SHP77 (cell line): Measurements from ENCODE around the gene ADPRHL1.

ENCODE experiments used
- DNase-seq, 2 experiments: peaks; one replicate each; lab custom pipeline; 2025; lab: John Stamatoyannopoulos, UW

Gene ADPRHL1

GRCh38 chr13:113432506-113433270 is 20.6 kb downstream of the ADPRHL1 start:
- DNase-seq: no peak

DNA sequence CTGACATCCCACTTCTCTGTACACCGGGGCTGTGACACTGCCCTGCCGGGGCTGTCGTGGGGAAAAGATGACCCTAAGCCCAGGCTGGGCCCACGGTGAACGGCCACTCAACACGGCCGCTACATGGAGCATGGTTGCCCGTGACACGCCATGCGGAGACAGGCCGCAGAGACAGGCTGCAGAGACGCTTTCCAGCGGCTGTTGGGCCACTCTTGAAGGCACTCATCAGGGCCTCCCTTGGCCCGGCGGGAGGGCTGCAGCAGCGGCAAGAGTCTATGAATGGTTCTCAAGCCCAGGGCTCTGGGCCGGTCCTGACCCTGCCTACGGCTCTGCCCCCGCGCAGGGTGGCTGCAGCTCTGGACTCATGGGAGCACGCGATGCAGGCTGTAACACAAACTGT is 22.1 kb downstream of the ADPRHL1 start:
- DNase-seq: no peak

DNA sequence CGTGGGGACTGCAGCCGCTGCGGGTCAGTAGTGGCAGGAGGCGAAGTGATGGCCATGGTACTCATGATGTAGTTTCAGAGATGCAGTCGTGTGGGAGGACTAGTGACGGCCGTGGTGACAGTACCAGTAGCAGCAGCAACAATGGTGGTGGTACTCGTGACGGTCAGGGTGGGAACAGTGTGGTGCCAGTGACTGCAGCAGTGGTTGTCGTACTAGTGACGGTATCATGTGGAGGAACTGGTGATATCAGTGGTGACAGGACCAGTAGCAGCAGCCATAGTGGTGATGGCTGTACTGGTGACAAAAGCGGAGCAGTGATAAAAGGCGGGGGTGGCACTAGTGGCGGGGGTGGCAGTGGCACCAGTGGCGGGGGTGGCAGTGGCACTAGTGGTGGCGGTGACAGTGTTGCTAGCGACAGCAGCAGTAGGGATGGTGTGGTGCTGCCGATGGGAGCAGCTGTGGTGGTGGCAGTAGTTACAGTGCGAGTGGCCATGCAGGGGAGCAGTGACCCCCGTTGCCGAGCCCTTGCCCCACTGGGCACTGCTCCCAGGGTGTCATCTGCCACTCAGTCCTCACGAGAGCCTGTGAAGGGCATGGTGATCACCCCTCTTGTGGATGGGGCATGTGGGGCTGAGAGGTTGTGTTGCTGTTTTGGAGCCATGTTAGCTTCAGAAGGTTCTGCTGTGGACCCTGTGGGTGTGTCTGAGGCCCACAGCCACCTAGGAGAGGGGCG is 22.7 kb downstream of the ADPRHL1 start:
- DNase-seq: no peak

- DNase-seq: no peak
Measured at GRCh38 chr13:113429608-113429985, 23.7 kb downstream of the ADPRHL1 start.

GRCh38 chr13:113428871-113429607 is 24.2 kb downstream of the ADPRHL1 start:
- DNase-seq: no peak

DNA sequence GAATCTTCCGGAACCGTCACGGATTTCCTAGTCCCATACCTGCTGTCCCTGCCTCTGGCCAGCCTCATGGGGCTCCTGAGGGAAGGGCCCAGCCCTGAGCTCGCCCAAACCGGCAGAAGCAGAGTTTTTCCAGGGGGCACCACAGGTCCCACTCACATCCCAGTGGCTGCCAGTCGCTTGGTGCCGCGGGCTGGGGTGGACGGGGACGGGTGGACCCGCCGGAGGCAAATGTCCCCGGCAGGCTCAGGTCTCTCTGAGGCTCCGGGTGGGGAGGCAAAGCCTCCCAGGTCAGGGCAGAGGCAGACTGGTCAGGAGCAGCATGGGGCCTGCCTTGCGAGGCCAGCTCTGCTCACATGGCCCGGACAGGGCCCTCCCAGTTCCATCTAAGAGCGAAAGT is 24.8 kb downstream of the ADPRHL1 start:
- no peak for DNase-seq

DNA sequence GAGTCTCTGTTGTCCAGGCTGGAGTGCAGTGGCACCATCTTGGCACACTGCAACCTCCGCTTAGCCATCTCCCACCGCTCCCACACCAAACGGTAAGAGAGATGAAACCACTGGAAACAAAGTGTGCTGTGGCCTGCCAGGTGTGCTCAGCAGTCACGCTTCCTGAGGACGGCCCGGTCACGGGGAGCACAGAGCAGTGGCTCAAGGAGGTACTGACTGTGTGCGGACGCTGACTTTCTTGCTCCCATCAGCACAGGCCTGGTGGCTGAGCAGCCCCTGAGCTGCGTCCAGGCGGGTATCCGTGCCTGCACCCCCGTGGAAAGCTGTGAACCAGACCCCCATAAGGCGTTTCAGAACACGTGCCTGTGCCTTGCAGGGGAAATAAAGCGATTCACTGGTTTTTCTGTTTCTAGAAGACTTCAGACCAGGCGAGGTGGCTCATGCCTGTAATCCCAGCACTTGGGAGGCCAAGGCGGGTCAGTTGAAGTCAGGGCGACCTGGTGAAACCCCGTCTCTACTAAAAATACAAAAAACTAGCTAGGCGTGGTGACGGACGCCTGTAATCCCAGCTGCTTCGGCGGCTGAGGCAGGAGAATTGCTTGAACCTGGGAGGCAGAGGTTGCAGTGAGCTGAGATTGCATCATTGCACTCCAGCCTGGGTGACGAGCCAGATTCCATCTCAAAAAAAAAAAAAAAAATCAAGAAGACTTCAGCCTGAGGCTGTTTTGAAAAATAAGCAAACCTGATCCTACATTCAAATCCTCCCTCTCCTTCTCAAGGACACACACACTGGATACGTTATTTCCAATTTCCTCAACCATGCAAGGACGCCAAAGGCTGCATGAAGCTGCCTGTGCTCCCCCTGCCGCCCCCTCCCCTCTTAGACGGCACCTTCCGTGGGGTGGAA is 25.5 kb downstream of the ADPRHL1 start:
- no peak for DNase-seq

- no peak for DNase-seq
Measured at GRCh38 chr13:113426591-113426986, 26.7 kb downstream of the ADPRHL1 start.

DNA sequence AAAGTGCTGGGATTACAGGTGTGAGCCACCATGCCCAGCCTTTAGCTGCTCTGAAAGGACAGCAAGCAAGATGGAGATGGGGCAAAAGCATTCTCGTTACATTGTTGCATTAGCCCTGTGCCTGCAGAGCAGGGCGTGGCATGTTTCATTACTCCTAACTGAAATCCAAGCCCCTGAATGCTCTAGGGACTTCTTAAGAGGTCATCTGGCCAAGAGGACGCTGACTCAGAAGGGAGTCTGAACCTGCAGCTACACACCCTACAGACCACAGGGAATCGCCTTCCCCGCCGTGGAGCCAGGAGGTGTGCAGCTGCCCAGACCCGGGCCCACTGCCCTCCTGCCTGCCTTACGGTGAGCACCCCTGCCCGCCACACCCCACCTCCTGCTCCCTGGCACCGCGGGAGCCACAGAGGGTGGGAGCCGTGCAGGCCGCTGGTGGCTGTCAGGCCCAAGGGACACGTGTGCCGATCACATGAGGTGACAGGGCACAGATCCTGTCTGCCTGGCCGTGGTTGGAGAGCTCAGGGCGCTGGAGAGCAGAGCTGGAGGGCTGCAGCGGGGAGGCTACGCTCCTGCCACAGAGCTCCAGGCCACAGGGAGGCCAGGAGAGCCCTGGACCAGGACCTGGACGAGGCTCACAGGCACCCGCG is 27.2 kb downstream of the ADPRHL1 start:
- DNase-seq: no peak

- no peak for DNase-seq
Measured at GRCh38 chr13:113423520-113424163, 29.6 kb downstream of the ADPRHL1 start.

DNA sequence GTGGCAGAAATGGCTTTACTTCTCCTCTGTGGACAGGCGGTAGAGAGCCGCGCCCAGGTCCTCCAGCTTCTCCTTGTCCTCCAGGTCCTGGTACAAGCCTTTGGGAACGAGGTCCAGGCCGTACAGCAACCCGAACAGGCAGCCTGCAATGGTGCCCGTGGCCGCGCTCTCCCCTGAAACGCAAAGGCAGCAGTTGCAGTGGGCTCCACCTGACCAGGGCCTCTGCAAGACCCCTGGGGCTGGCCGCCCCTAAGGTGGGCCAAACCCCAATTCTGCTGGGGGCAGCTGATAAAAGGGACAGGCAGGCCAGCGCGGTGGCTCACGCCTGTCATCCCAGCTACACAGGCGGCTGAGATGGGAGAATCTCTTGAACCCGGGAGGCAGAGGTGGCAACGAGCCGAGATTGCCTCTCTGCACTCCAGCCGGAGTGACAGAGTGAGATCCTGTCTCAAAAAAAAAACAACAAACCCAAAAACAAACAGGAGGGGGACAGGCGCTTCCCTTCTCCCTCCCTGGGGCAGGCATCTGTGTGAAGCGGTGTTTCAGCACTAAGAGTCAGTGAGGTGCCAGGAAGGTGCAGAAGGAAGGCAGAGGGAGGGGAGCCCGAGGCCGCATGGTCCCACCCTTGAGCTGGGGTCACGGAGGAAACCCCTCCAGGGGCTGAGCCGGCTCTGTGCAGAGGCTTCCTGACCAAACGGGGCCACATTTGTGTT is 30.3 kb downstream of the ADPRHL1 start:
- DNase-seq: no peak

DNA sequence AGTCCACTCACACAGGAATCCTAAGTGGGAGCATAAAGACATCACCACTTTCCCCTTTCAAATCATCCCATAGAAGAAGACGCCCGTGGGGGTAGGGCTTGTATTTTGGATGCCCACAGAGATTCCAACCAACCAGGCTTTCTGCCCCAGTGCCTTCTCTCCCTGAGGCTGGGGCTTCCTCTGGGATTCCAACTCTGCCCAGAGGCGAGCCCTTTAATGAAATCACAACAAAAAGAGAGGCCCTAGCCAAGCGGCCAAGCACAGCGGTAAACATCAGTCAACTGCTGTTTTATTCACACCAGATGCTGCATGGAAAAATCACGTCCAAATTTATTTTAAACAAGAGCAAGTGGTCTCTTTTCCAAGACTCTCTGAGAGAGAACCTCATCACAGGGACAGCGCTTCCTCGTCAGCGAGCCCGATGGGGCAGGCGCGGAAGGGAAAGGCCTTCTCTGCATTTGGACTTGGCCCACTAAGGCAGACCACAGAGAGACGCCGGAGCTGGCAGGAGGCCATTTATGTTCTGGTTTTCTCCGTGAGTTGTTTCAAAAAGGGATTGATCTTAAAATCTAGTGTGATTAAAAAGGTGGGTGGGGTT is 31.5 kb downstream of the ADPRHL1 start:
- DNase-seq: no peak

DNA sequence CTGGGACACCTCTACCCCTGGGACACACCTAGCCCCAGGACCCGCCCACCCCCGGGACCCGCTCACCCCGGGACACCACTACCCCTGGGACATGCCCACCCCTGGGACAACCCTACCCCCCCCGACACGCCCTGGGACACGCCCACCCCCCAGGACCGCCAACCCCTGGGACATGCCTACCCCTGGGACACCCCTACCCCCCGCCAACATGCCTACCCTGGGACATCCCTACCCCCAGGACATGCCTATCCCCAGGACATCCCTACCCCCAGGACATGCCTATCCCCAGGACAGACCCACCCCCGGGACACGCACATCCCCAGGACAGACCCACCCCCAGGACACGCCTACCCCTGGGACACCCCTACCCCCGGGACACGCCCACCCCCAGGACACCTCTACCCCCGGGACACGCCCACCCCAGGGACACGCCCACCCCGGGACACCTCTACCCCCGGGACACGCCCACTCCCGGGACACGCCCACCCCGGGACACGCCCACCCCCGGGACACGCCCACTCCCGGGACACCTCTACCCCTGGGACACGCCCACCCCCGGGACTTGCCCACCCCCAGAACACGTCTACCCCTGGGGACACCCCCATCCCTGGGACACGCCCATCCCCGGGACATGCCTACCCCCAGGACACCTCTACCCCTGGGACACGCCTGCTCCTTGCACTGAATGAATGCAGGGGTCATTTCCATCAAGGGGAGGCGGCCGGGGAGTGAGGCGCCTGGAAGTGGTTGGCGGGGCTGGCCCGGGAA is 32.3 kb downstream of the ADPRHL1 start:
- no peak for DNase-seq

GRCh38 chr13:113420232-113420631 is 33.1 kb downstream of the ADPRHL1 start:
- no peak for DNase-seq

DNA sequence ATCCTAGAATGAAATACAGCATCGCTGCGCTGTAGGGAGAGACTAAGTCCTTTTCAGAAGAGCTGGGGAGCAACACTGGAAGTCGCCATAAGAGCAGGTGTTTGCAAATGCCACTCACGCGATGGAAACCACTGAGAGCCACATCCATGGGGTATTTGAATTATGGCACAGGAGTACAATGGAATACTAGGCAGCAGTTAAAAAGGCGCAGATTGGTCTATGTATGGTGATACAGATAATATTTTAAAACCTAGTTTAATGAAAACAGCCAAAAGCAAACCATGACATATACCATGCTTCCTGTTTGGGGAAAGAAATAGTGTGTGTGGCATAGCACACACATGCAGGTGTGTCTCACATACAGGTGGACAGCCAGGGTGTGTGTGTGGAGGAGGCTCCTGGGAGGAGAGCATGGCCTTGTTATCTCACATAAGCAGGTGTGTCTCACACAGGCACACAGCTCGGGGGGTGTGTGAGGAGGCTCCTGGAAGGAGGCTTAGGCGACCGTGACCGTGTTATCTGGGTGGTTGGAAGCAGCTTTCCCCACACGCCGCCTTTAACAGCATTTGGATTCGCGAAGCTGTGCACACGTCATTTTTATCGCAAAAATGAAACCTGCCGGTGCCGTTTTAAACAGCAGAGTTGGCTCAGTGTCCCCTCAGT is 33.6 kb downstream of the ADPRHL1 start:
- no peak for DNase-seq

GRCh38 chr13:113418722-113419049 is 34.6 kb downstream of the ADPRHL1 start:
- DNase-seq: no peak

- no peak for DNase-seq
Measured at GRCh38 chr13:113417836-113418721, 35.2 kb downstream of the ADPRHL1 start.
